GM18508 (cell line): Measurements from ENCODE around the gene ACER3.

Experiments used
- ATAC-seq: cut with Tn5 transposase; IDR thresholded peaks from one replicate; pipeline ENCODE4 v1.9.1; 2021; ENCODE audit warnings: moderate number of reproducible peaks; ENCODE audit not compliant: insufficient read depth, unreplicated experiment

ACER3 gene

DNA sequence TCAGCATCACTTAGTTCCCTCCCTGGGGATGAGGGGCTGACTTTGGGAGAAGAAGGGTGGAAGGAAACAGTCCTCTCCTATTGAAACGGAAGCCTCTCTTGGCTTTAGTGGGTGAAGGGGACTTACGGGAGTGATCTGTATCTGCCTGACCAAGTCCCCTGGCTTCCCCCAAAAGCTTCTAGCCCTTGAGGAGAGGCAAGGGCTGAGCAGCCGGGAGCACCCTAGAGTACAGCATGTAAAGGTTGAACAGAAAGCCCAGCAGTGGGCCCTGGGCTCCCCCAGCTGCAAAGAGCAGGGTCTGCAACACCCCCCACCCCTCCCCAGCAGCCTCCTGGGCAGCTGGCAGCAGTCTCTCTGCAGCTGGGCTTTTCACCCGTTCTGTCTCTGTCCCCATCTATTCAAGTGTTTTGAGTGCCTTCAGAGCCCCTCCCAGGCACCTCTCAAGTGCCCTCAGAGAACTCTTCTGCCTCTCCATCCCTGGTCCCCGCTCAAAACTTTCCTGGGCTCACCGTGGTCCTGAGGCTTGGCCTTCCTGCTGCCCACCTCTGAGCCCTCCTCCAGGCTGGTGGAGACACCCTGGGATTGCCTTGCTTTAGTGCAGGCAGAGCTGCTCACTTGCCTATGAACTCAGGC, 208.7 kb downstream of the ACER3 start:
- ATAC-seq: no peak

GRCh38 chr11:77069969-77070582, 209.4 kb downstream of the ACER3 start:
- ATAC-seq: no peak

DNA sequence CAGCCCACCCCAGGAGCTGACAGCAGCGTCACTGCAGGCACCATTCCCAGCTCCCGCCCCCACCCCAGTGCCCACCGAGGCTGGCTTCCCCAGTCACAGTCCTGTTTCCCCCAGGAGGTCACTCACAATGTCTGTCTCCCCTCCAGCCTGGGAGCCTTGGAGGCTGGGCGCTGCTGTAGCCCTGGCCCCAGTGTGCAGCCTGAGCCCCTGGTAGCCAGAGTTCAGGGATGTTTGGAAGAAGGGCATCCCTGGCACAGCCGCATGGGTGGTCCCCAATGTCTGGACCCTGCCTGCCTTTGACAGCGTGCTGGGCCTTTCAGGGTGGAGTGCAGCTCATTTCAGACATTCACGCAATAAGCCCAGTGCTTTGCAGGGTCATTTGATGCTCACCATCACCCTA, 210.4 kb downstream of the ACER3 start:
- no peak for ATAC-seq

DNA sequence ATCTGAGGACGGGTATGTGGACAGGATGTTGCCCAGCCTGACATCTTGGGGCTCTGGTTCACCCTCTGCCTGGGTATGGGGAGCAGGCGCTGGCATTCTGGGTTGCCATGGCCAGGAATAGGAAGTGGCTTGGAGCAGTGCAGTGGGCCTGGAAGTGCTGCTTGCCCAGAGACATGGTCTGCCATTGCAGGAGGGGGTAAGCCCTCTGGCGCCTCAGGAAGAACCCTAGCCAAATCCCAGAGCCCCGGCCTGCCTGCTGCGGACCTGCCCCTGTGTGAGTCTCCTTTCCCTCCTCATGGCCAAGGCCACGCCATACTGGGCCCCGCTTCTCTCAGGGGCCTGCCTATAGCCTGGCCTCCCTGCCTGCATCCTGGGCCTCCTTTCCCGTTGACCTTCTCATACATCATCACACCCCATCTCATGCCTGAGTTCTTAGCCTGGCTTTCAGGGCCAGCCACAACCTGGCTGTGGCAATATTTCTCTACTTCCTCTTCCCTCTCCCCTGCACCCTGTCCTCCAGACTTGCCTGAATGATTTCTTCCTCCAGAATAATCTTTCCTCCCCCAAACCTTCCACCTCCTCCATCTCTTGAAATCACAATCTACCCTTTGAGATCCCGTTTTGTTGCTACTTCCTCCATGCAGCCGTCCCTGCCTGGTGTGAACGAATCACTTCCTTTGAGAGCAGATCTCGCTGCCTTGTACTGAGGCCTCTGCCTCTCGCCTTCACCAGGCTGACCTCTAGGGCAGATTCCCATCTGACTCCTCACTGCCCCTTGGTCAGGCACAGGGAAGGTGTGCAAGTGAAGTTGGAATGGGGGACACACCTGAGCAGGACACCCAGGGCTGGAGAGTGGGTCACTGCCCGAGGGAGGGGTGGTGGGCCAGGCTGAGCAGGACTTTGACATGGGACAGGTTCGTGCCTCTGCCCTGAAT, 211.2 kb downstream of the ACER3 start:
- no peak for ATAC-seq

DNA sequence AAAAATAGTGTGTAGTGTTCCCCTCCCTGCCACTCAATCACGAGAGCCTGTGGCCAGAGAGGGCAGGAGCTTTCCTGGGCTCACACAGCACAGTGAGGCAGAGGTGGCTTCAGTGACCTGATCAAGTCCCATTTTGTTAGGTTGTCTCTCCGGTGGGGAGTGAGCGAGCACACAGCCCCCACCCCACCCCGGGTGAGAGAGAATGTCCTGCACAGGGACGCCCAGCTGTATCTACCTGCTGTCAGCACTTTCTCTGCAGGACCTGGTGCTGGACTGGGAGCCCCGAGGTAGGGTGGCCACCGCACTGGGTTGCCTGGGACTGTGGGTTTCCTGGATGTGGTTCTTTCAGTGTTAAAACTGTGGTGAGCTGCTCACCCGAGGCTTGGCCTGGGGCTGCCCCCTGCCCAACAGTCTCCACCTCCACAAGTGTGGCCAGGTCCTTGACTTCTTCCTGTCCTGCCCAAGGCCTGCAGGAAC, 212.2 kb downstream of the ACER3 start:
- no peak for ATAC-seq

DNA sequence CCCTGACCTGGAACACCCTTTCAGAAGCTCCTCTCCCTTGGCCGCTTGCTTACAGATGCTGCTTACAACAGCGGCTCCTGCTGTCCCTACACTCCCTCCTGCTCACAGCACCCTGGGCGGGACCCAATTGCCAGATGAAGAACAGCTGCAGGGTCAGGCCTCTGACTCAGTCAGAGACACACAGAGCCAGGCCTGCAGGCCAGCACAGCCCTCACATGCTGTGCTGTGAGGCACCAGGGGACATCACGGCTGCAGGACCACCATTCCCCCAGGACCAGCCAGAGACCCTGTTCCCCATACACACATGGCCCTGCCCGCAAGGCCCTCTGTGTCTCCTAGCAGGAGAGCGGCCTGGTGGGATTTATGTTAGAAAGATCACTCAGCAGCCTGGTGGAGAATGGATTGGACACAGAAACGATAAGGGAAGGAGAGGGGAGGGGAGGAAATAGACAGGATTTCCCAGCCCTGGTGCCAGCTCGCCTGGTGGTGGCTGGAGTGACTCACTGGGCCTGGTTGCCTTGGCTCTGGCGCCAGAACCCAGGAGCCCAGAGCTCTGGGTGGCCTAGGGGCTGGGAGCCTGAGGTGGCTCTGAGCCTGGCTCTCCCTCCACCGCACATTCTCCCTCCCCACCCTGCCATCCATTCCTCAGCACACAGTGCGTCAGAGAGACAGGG, 212.7 kb downstream of the ACER3 start:
- no peak for ATAC-seq

- no peak for ATAC-seq
Observed at GRCh38 chr11:77074205-77074604, 213.5 kb downstream of the ACER3 start.

DNA sequence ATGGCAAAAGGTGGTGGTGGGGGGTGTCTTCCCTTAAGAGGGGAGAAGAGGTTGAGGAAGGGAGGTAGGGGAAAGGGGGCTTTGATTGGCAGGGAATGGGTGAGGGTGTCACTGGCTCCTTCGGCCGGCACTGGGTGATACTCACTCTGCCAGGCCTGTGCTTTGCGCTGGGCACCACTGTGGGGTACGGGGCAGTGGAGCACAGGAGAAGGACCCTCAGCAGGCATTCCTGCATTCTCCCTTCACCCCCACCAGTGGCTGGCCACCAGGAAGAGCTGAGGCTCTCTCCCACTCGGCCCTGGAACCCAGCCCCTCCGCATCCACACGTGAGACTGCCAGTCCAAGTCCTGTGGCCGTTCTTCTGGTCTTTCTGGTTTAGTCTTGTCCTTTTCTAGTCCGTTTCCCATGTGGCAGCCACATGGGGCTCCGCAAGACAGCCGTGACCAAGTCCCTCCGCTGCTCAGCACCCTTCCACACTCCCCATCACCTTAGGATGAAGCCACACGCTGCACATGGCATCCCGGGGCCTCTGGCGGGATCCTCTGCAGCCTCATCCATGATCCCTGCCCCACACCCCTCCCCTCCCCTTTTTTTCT, 214.0 kb downstream of the ACER3 start:
- no peak for ATAC-seq

- no peak for ATAC-seq
Observed at GRCh38 chr11:77075425-77075905, 214.7 kb downstream of the ACER3 start.
